Neural crest cell (in vitro differentiated cells): ENCODE results near the gene SAMD14. TPM values are rescaled to one million over a fixed set of nuclear protein-coding genes. Genes with fewer than 3 reads are reported as not detected.

Experiments used
- DNase-seq: peaks from one replicate; pipeline ENCODE4 v3.0.0; 2021; ENCODE audit warnings: low read depth, mixed read lengths, low spot score
- H3K27ac Mint-ChIP-seq: one replicate; pipeline ENCODE4 v1.8.0; 2021; ENCODE audit warnings: mild to moderate bottlenecking, mixed read lengths; ENCODE audit not compliant: unreplicated experiment
- H3K27me3 Mint-ChIP-seq: 2 replicates; pipeline ENCODE4 v1.8.0; 2021; ENCODE audit warnings: low read depth, mild to moderate bottlenecking, mixed read lengths
- H3K36me3 Mint-ChIP-seq: 2 replicates; pipeline ENCODE4 v1.8.0; 2021; ENCODE audit warnings: low read depth, mild to moderate bottlenecking, mixed read lengths
- H3K4me1 Mint-ChIP-seq: 2 replicates; pipeline ENCODE4 v1.8.0; 2021; ENCODE audit warnings: mixed read lengths
- H3K4me3 Mint-ChIP-seq: one replicate; pipeline ENCODE4 v1.8.0; 2021; ENCODE audit warnings: mild to moderate bottlenecking, mixed read lengths
- H3K9me3 Mint-ChIP-seq: 2 replicates; pipeline ENCODE4 v1.8.0; 2021; ENCODE audit warnings: mixed read lengths
- total RNA-seq: library from RNA; stranded (reverse); gene quantifications from 2 replicates; pipeline ENCODE4 v1.2.1, GENCODE V29; 2021
- TF ChIP-seq, protein P1 (sequence below): fragments of 200-600 bp; sonication (generic); conservative IDR thresholded peaks from 2 replicates; pipeline ENCODE4 v1.5.0; 2021; ENCODE audit warnings: antibody characterized with exemption, mild to moderate bottlenecking

Gene SAMD14
- total RNA-seq, 1 donor from 2014 or later = 28.7 TPM

DNA sequence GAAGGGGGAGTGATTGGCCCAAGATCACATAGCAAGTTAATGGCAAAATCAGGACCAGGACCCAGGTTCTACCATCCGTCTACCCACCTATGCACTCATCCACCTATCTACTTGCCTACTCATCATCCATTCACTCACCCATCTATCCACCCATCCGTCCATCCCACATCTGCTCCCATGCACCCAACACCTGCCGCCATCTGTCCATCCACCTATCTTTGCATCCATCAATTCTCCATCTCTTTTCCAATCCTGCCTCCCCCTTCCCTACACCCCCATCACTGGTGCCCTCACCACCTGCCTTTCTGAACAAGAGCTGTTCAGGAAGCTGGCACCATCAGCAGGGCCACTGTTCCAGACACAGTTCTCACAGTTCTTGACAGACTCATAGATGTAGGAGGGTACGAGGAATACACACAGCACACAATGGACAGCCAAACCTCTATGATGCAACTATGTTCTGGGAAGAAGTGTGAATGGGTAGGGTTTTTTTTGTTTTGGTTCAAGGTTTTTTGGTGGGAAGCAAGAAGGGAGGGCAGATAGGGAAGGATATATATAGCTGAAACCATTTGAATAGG is 4.5 kb downstream of the SAMD14 start:
- no peaks in the 10 kb centered on the region for H3K36me3 Mint-ChIP-seq
- no peak for DNase-seq
- no peaks in the 10 kb centered on the region for H3K9me3 Mint-ChIP-seq
- no peak overlapping the region for H3K27ac Mint-ChIP-seq
- TF ChIP-seq, protein P1, sequence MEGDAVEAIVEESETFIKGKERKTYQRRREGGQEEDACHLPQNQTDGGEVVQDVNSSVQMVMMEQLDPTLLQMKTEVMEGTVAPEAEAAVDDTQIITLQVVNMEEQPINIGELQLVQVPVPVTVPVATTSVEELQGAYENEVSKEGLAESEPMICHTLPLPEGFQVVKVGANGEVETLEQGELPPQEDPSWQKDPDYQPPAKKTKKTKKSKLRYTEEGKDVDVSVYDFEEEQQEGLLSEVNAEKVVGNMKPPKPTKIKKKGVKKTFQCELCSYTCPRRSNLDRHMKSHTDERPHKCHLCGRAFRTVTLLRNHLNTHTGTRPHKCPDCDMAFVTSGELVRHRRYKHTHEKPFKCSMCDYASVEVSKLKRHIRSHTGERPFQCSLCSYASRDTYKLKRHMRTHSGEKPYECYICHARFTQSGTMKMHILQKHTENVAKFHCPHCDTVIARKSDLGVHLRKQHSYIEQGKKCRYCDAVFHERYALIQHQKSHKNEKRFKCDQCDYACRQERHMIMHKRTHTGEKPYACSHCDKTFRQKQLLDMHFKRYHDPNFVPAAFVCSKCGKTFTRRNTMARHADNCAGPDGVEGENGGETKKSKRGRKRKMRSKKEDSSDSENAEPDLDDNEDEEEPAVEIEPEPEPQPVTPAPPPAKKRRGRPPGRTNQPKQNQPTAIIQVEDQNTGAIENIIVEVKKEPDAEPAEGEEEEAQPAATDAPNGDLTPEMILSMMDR = no peak
- peaks cover 50% of the 10 kb centered on the region for H3K4me1 Mint-ChIP-seq
- H3K4me3 Mint-ChIP-seq = peak overlapping the region; percentile 1
- H3K27me3 Mint-ChIP-seq = peaks cover 4% of the 10 kb centered on the region

DNA sequence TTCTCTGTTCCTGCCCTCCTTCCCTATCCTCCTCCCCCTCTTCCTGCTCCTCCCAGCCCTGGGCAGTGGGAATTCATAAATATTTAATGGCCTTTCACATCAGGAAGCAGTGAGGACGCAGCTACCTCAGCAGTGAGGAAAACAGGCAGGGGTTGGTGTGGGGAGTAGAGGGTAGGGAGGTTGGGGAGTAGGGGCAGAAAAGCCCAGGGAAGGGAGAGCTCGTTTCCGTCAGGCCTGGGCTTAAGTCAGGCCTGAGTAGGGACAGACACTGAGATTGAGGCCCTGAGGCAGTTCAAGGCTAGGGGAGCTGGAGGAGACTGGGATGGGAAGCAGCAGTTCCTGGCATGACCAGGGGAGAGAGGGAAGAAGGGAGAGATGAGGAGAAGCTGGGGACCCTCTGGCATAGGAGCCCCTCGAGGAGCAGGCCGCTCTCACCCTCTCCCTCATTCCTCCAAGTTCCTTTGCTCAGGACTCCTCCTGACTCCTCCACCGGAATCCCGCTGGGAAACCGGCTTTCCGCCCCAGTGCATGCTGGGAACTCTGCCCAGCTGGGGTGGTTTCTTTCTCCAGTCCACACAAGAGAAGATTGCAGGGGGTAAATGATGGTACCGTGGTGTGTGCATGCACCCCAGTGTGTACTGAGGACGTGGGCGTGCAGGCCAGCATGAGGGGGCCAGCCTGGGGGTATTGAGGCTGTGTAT is 6.2 kb downstream of the SAMD14 start:
- Mint-ChIP-seq H3K36me3 (no peaks in the 10 kb centered on the region), H3K27me3 (peaks cover 4% of the 10 kb centered on the region), H3K4me3 (peak overlapping the region; percentile 47), H3K27ac (peak overlapping the region; percentile 39), H3K9me3 (no peaks in the 10 kb centered on the region), H3K4me1 (peaks cover 56% of the 10 kb centered on the region)
- TF ChIP-seq, protein P1 = no peak
- DNase-seq = no peak

DNA sequence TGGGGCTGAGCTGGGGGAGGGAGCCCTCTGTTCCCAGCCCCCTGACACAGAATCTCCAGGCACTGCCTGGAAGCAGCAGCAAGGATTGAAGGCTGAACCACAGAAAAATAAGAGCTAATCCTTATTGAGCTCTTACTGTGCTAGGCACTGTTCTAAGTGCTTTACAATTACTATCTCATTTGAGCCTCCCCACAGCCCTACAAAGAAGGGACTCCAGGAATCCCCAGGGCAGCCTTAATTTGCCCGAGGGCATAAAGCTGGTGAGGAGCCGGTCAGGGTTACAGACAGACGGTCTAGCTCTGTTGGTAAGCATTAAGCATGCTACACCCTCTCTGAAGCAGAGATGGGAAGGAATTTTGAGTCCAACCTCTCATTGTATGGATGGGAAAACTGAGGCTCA is 7.0 kb downstream of the SAMD14 start:
- Mint-ChIP-seq H3K9me3 (no peaks in the 10 kb centered on the region), H3K4me1 (peaks cover 49% of the 10 kb centered on the region), H3K4me3 (no peak overlapping the region), H3K27me3 (peaks cover 5% of the 10 kb centered on the region), H3K27ac (no peak overlapping the region), H3K36me3 (no peaks in the 10 kb centered on the region)
- no peak for DNase-seq
- TF ChIP-seq, protein P1 = no peak

DNA sequence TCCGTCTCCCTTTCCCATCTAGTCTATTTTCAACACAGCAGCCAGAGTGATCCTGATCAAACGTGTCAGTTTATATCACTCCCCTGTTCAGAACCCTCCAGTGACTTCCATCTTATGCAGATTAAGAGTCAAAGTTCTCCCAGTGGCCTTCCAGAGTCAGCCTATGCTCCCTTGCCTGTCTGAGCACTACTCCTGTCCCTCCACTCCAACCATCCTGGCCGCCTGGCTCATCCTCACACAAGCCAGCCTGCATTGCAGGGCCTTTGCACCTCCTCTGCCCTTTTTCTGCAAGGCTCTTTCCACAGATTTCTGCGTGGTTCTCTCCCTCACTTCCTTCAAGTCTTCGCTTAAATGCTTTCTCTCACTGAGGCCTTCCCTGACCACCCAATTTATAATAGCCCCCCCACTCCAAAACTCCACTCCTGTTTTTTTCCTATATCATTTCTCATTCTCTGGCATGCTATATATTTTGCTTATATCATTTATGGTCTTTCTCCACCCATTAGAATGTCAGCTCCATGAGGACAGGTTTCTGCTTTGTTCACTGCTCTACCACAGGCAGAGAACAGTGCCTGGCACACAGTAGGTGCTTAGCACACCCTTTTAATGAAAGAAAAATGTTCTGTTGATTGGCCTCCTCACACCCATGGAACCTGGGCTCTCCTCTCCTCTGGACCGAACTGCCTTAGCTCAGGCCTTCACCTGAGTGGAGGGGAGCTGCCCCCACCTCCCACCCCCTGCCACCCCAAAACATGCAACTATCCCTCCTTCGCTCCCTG is 9.3 kb downstream of the SAMD14 start:
- H3K4me1 Mint-ChIP-seq = peaks cover 50% of the 10 kb centered on the region
- H3K27me3 Mint-ChIP-seq = peaks cover 8% of the 10 kb centered on the region
- no peak overlapping the region for H3K4me3 Mint-ChIP-seq
- no peaks in the 10 kb centered on the region for H3K9me3 Mint-ChIP-seq
- DNase-seq = no peak
- TF ChIP-seq, protein P1 = no peak
- no peaks in the 10 kb centered on the region for H3K36me3 Mint-ChIP-seq
- H3K27ac Mint-ChIP-seq = no peak overlapping the region

DNA sequence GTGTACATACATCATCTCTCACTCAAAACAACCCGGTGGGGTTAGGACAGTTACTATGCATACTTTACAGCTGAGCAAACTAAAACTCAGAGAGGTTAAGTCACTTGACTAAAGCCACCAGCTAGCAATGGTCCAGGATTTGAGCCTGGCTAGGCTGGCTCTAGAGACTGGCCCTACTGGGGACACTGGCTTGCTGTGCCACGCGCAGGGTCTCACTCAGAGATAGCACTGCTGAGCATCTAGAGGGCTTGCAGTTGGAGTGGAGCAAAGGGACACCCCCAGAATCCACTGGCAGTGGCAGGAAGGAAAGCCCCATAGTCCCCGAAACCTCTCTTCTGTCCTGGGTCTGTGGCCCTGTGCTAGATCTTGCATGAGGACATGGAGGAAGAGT is 11.1 kb downstream of the SAMD14 start:
- Mint-ChIP-seq H3K9me3 (no peaks in the 10 kb centered on the region), H3K27ac (no peak overlapping the region), H3K27me3 (peaks cover 12% of the 10 kb centered on the region), H3K4me1 (peaks cover 48% of the 10 kb centered on the region), H3K4me3 (peak overlapping the region; percentile 4), H3K36me3 (no peaks in the 10 kb centered on the region)
- DNase-seq = no peak
- TF ChIP-seq, protein P1 = no peak
